ENCODE measurements around the gene INTS14.

INTS14 gene

DNA sequence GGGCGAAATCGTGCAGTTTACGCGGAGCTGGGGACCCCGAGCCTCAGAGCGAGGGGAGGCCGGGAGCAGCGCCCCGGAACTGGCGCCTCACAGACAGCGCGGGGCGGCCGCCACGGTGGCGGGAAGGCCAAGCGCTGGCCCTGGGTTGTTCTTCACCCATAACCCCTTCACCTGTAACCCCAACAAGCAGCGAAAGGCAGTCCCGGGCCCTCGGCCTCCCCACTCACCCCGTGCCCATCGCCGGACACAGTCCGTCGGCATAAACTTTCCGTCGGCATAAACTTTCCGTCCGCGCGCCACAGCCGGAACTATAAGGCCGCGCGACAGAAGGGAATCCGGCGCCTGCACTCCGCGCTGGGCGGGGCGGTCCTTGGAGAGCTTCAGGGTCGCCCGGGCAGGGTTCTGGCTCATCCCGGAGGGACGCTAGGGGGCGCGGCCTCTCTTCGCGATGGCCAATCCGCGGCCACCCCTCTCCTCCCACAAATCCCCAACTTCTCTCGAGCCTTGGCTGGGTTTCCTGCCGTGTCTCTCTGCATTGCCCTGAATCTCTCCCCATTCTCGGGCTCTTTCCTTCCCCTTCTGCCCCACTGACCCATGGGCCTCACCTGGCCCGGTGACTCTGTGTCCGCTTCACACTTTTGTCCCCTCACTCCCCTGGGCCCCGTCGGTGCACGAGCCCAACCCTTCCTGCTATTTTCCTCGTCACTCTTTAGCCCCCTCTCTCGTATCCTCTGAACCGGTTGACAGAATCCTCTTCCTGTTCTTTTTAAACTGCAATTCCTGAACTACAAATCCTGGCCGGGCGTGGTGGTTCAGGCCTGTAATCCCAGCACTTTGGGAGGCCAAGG lies at the start of gene INTS14:
Gene INTS14 (minus strand): TSS at position 261 of the 848 bp plus-strand sequence. CDS start 3,751 bp downstream, outside the sequence.
- H3K27ac Mint-ChIP-seq, result peak within 1 kb of the TSS; percentile 98
- no peaks in the 10 kb centered on the region for H3K36me3 Mint-ChIP-seq (ENCODE audit: low read depth)
- H3K27me3 Mint-ChIP-seq, result no peaks in the 10 kb centered on the region
- peak; percentile 100 for ATAC-seq
- peak; percentile 99 for DNase-seq
- peaks cover 45% of the 10 kb centered on the region for H3K4me1 Mint-ChIP-seq
- H3K9me3 Mint-ChIP-seq, result no peaks in the 10 kb centered on the region
- peak within 1 kb of the TSS; percentile 97 for H3K4me3 Mint-ChIP-seq

DNA sequence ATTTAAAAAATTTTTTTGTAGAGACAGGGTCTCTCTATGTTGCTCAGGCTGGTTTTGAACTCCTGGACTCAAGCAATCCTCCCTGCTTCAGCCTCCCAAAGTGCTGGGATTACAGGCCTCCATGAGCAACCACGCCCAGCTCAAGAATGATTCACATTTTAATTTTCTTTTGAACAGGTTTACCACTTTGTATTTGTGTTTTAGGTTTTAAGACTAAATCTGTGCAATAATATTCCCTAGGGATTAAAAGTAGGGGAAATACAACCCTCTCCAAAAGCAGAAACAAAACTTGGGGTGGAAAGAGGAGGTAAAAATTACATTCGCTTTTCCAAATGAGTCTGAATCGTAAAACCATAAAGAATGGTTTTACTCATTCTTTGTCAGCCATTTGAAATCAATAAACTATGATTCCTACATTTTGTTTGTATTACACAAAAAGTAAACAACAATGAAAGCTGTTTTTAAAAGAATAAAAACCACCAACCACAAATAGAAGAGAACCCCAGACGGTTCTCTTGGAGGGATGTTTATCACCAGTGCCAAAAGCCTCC lies 48.6 kb upstream of the INTS14 start:
- Mint-ChIP-seq H3K4me1 (no peaks in the 10 kb centered on the region), H3K4me3 (no peak overlapping the region), H3K27ac (no peak overlapping the region), H3K9me3 (no peaks in the 10 kb centered on the region), H3K36me3 (ENCODE audit: low read depth) (peaks cover 29% of the 10 kb centered on the region), H3K27me3 (no peaks in the 10 kb centered on the region)
- ATAC-seq, result no peak
- no peak for DNase-seq

DNA sequence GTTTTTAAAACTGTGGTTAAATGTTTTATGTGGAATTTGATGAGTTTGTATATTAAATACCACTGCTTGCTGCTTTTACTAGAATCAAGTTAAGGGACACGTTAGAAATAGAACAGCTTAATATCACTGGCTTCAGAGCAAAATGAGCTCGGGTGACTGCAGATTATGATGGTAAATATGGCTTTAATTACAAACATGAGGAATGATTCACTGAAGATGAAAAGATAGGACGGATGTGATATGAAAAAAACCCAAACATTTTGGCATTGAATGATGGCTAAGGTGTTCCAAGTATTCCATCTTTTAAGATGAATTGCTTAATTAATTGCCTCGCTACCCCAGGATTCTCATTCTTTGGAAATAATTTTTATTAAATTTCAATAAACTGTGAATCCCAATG lies 44.5 kb upstream of the INTS14 start:
- no peaks in the 10 kb centered on the region for H3K4me1 Mint-ChIP-seq
- ATAC-seq (no peak), DNase-seq (no peak)
- H3K9me3 Mint-ChIP-seq, result no peaks in the 10 kb centered on the region
- H3K27me3 Mint-ChIP-seq, result no peaks in the 10 kb centered on the region
- no peak overlapping the region for H3K27ac Mint-ChIP-seq
- H3K4me3 Mint-ChIP-seq, result no peak overlapping the region
- peaks cover 32% of the 10 kb centered on the region for H3K36me3 Mint-ChIP-seq (ENCODE audit: low read depth)

DNA sequence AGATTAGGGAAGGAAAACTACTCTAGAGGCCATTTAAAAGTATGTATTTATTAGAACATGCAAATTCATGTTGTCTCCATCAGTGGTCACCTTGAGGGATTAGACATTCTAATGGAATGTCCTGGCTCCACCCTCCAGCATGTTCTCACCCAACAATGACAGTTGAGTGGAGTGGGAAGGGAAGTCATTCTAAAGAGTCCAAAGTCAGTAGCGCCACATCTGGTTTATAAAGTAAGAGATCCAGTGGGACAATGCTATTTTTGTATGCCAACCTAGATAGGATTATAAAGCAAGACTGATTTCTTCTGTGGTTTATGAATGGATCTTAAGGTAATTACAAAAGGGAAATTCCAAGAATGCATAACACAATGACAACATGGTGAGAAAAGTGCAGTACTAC lies 44.1 kb upstream of the INTS14 start:
- H3K36me3 Mint-ChIP-seq (ENCODE audit: low read depth), result peaks cover 34% of the 10 kb centered on the region

DNA sequence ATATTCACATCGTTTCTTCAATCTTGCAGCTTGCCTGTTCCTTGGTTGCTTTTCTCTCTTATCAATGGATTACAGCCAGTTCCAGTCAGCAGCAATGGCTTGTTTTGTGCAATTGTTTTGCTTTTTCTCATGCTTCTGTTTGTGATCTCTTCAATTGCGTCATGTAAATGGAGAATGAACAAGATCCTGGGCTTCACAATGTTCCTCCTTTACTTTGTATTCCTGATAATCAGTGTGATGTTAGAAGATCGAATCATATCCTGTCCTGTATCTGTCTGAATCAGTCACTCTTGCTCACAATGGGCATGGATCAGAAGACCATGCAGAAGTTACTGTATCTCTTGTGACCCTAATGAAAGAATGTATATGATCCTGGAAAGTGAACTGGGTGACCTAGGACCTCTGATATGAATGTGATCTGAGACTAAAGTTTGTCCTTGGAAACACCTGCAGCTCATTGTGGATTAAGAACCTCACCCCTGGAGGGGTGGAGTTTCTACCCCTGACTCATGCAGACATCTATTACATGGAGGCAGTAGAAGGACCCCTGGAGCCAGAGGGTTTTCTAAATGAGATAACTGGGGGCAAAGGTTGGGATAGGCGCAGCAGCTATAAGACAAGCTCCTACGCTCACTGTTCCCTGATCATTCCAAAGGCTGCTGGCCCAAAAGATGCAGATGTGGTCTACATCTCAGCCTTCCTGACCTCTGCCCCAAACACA lies 43.0 kb upstream of the INTS14 start:
- H3K4me3 Mint-ChIP-seq, result no peak overlapping the region
- H3K4me1 Mint-ChIP-seq, result no peaks in the 10 kb centered on the region
- no peak for DNase-seq
- H3K27ac Mint-ChIP-seq, result peak overlapping the region; percentile 29
- peaks cover 34% of the 10 kb centered on the region for H3K36me3 Mint-ChIP-seq (ENCODE audit: low read depth)
- H3K9me3 Mint-ChIP-seq, result no peaks in the 10 kb centered on the region
- ATAC-seq, result no peak
- no peaks in the 10 kb centered on the region for H3K27me3 Mint-ChIP-seq

More for the DNA sequence above, 44.1 kb upstream of the INTS14 start:
- ATAC-seq (no peak), DNase-seq (no peak)
- Mint-ChIP-seq H3K4me1 (no peaks in the 10 kb centered on the region), H3K9me3 (no peaks in the 10 kb centered on the region), H3K27ac (no peak overlapping the region), H3K27me3 (no peaks in the 10 kb centered on the region), H3K4me3 (no peak overlapping the region)

DNA sequence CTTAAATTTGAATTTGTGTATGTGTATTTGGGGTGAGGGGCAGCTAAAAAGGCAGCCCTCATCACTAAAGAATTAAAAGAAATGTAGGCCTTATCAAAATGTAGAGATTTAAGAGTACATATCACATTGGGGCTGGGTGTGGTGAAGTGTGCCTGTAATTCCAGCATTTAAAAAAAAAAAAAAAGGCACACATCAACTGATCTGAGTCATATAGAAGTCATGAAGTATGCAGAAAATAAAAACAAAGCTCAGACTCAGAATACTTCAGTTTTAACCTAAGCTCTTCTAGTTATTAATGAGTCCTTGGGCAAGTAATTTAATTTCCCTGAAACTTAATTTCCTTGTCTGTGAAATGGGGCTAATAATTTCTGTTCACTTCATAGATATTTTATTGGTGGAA lies 42.4 kb upstream of the INTS14 start:
- Mint-ChIP-seq H3K27me3 (no peaks in the 10 kb centered on the region), H3K36me3 (ENCODE audit: low read depth) (peaks cover 31% of the 10 kb centered on the region), H3K4me3 (no peak overlapping the region), H3K27ac (no peak overlapping the region), H3K9me3 (no peaks in the 10 kb centered on the region), H3K4me1 (no peaks in the 10 kb centered on the region)
- DNase-seq (no peak), ATAC-seq (no peak)

DNA sequence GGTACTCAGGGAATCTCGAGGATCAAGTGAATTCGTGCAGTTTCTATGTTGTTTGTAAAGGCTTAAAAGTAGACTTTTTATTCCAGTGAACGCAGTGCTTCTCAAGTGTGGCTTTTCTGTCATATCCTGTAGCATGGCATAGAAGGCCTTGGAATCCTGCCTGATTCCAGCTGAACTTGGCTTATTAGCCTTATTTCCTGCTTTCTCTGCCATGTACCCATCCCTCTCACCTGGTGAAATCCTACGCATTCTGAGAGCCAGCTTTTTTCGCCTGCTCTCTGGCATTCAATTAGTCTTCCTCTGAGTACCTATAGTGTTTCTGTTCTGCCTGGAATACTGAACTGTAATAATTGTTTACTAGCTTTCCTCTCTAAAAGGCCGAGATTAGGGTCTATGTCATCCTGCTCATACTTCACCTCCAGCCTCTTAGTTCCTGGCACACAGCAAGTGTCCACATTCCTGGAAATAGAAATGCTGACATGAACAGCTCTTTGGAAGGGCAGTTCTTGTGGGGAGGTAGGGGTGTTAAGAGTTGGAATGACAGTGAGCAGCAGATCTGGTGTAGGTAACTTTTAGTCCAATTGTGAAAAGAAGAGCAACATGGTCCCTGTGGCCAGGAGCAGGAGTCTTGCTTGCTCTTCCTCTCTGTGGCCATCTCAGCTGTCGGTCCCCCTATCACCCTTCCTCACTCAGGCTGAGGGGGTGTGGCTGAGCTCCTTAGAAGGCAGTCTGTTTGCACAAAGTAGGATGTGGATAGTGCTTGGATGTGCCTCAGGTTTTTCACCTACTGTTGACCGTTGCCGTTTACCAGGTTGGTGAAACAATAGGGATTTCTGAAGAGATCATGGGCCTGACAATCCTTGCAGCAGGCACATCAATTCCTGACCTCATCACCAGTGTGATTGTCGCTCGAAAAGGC lies 41.2 kb upstream of the INTS14 start:
- Mint-ChIP-seq H3K27ac (no peak overlapping the region), H3K4me3 (no peak overlapping the region), H3K27me3 (no peaks in the 10 kb centered on the region), H3K36me3 (ENCODE audit: low read depth) (peaks cover 31% of the 10 kb centered on the region), H3K9me3 (no peaks in the 10 kb centered on the region), H3K4me1 (no peaks in the 10 kb centered on the region)
- ATAC-seq (no peak), DNase-seq (no peak)

DNA sequence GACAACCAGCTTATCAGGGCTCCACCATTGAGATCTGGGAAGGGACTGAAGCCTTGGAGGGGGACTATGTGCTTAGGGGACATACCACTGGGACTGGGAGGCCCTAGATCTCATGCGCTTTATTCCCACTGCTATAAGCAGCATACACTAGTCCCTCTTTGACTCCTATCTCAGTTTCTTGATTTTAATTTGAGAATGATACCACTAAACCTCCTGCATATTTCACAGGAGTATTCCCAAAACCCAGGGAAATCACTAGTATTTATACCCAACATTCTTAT lies 40.1 kb upstream of the INTS14 start:
- no peak overlapping the region for H3K27ac Mint-ChIP-seq
- H3K4me3 Mint-ChIP-seq, result no peak overlapping the region
- no peak for ATAC-seq
- no peaks in the 10 kb centered on the region for H3K4me1 Mint-ChIP-seq
- DNase-seq, result no peak
- H3K27me3 Mint-ChIP-seq, result no peaks in the 10 kb centered on the region
- peaks cover 29% of the 10 kb centered on the region for H3K36me3 Mint-ChIP-seq (ENCODE audit: low read depth)
- no peaks in the 10 kb centered on the region for H3K9me3 Mint-ChIP-seq

DNA sequence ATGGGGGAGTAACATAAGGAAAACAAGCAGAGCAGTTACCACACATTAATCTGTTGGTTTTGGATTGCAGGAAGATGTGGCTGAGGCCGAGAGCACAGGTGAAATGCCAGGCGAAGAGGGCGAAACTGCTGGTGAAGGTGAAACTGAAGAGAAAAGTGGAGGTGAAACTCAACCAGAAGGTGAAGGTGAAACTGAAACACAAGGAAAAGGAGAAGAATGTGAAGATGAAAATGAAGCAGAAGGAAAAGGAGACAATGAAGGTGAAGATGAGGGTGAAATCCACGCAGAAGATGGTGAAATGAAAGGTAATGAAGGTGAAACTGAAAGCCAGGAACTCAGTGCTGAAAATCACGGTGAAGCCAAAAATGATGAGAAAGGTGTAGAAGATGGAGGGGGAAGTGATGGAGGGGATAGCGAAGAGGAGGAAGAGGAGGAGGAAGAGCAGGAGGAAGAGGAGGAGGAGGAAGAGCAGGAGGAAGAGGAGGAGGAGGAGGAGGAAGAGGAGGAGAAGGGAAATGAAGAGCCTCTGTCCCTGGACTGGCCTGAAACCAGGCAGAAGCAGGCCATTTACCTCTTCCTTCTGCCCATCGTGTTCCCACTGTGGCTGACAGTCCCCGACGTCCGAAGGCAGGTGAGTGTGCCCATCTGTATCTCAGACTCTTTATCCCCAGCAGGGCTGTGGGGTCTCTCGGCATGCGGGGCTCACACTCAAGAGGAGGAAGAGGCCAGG lies 39.5 kb upstream of the INTS14 start:
- Mint-ChIP-seq H3K4me1 (no peaks in the 10 kb centered on the region), H3K36me3 (ENCODE audit: low read depth) (peaks cover 28% of the 10 kb centered on the region), H3K9me3 (no peaks in the 10 kb centered on the region), H3K27ac (no peak overlapping the region), H3K4me3 (no peak overlapping the region), H3K27me3 (no peaks in the 10 kb centered on the region)
- no peak for ATAC-seq
- DNase-seq, result no peak

DNA sequence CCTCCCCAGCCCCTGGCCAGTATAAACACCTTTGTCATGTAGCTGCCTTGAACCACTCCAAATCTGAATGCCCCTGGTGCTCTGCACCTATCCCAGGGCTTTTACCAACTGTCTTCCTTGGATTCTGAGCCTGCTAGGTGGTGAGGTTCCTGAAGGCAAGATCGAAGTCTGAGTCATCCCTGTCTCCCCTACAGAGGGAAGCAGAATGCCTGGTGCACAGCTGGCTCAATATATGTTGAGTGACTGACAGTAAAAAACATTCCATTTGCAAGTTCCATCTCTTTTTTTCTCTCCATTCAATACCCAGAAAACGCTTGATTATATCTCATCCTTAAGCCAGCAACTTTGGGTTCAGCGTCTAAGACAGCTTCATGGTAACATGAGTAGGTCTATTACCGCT lies 35.6 kb upstream of the INTS14 start:
- DNase-seq, result no peak
- Mint-ChIP-seq H3K4me1 (no peaks in the 10 kb centered on the region), H3K27me3 (no peaks in the 10 kb centered on the region), H3K36me3 (ENCODE audit: low read depth) (peaks cover 5% of the 10 kb centered on the region), H3K27ac (no peak overlapping the region), H3K9me3 (no peaks in the 10 kb centered on the region), H3K4me3 (no peak overlapping the region)
- ATAC-seq, result no peak

DNA sequence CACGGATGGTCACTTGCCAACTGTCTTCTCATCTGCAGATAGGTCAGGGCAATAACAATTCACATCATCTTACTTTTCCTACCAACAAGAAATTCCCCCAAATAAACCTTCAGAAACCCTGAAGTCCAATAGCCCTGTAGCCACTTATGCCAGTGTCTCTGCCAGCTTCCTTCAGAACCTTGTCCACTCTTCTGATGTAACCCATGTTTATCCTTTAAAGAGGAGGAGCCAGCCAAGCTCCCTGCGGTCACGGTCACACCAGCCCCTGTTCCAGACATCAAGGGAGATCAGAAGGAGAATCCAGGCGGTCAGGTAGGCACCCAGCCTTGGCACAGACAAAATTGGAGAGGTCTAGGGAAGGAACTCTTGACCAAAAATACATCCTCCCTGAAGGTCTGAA lies 34.5 kb upstream of the INTS14 start:
- no peaks in the 10 kb centered on the region for H3K27me3 Mint-ChIP-seq
- no peak for ATAC-seq
- H3K27ac Mint-ChIP-seq, result no peak overlapping the region
- DNase-seq, result no peak
- no peak overlapping the region for H3K4me3 Mint-ChIP-seq
- no peaks in the 10 kb centered on the region for H3K9me3 Mint-ChIP-seq
- H3K4me1 Mint-ChIP-seq, result no peaks in the 10 kb centered on the region
- peaks cover 2% of the 10 kb centered on the region for H3K36me3 Mint-ChIP-seq (ENCODE audit: low read depth)

DNA sequence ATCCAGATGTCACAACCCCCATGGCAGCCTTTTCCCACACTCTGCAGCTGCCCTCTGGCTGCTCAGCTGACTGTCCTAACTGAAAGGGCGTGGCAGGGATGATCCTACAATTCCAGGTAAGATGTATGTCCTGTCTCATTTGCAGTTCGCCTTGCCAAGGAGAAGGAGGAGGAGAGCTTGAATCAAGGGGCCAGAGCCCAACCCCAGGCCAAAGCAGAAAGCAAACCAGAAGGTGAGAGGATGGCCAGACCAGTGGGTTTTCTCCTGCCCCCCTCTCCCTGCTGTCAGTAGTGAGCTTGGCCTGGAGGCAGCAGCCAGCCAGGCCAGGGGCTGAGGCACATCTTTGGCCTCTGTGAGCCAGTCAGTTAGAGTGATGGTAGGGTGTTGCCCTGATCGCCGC lies 33.4 kb upstream of the INTS14 start:
- Mint-ChIP-seq H3K9me3 (no peaks in the 10 kb centered on the region), H3K27me3 (no peaks in the 10 kb centered on the region)

DNA sequence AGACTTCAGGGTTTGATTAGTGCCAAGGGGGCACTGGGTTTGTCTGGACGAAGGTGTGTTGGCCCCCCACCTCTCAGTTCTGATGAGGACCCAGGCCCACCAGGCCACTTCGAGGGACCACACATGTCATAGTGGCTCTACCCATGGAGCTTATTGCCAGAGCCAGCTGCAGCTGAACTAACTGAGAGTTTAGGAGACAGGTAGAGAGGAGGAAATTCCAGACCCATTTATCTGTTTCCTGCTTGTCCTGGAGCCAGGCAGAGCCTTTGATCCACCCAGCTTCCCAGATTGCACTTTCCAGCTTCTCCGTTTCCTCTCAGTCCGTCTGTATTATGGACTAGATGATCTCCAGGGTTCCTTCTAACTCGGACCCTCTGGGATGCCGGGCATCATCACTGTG lies 31.7 kb upstream of the INTS14 start:
- no peak overlapping the region for H3K4me3 Mint-ChIP-seq
- H3K36me3 Mint-ChIP-seq (ENCODE audit: low read depth), result no peaks in the 10 kb centered on the region
- H3K4me1 Mint-ChIP-seq, result peaks cover 9% of the 10 kb centered on the region
- H3K27ac Mint-ChIP-seq, result no peak overlapping the region
- ATAC-seq (no peak), DNase-seq (no peak)
- no peaks in the 10 kb centered on the region for H3K27me3 Mint-ChIP-seq
- H3K9me3 Mint-ChIP-seq, result no peaks in the 10 kb centered on the region

More for the DNA sequence above, 33.4 kb upstream of the INTS14 start:
- ATAC-seq (no peak), DNase-seq (no peak)
- Mint-ChIP-seq H3K4me3 (no peak overlapping the region), H3K27ac (no peak overlapping the region), H3K4me1 (no peaks in the 10 kb centered on the region), H3K36me3 (ENCODE audit: low read depth) (no peaks in the 10 kb centered on the region)
